D341Med (cell line): ENCODE results near the gene RAF1.
"Not testable (repeated sequence)": the region's sequence is repeated elsewhere in the genome, so short reads cannot be mapped to it uniquely, and the experiment has no call there.

ENCODE experiments used
- DNase-seq: peaks from one replicate; pipeline ENCODE4 v3.0.0; 2012; ENCODE audit warnings: low spot score

RAF1 gene

DNA sequence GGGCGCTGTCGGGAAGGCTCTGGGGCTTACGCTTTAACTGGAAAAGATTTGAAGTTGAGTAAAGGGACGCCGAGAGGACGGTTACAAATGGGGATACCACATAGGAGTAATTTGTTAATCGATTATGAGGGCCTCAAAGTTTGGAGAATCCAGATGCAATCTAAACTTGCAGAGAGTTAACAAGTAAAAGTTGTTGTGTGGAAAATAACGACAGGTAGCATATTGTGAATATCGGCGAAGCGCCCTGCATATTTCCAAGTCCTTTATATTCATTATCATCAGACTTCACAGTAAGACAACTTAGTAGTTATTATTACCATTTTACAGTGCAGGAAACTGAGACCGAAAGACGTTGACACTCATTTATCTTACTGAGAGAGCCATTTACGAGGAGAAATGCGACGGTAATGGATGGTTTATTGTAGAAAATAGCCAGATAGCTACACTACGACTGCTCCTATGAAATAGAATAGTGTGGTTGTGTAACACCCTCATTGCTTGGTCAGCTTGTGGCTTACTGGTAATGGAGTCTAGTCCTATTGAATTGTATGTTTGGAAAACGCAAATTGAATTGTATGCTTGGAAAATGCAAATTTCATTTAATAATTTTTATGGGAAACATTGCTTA, 106.3 kb downstream of the RAF1 start:
- DNase-seq: no peak

DNA sequence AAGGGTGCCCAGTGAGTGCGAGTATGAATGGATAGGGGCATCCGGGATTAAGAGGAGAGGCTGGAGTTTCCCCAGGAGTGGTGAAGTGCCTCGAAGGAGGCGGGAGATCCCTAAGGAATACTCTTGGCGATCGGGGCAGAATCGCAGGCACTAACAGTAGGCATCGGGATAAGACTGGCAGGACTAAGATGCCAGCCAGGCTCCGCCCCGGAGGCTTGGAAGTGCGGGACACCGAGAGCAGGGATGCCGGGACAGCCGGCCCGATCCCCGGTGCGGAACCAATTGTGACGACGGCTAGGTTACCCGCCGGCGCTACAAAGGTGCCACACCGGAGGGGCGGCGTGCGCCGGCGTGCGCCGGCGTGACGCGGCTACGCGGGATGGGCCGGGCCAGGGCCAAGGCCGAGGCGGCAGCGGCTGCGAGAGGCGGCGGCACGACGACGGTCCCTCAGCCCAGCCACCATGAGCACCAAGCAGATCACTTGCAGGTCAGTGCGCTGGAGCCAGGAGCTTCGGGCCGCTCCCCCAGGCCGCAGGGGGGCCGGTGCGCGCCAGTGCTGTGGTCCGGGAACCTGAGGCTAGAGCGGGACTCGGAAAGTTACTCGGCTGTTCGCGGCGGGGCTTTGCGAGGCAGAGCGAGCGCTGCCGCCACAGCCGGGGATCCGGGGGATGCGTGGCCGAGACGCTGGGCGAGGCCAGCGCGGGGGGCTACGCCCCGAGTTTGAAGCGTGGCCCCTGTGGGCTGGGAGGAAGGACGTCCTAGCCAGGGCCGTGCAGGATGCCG, 107.0 kb downstream of the RAF1 start, which contains the start of gene MKRN2:
Gene MKRN2, plus strand, starts transcription at position 398 of the 783 bp plus-strand sequence. Its CDS starts 64 bp downstream, at position 462.
- peak; percentile 95 for DNase-seq

DNA sequence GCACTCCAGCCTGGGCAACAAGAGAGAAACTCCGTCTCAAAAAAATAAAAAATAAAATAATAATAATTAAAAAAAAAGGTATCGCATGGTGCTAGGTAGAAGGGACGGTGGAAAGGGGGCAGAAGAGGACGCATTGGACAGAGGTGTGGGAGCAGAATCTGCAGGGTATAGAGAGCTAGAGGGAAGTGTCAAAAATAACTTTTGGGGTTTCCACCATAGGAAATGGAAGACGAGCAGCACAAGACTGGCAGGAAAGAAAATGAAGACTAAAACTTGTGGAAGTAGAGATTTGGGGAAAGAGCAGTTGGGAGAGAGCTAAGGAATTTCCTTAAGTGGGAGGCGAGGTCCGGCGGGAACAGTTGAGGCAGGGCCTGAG, 107.6 kb downstream of the RAF1 start:
- no peak for DNase-seq

DNA sequence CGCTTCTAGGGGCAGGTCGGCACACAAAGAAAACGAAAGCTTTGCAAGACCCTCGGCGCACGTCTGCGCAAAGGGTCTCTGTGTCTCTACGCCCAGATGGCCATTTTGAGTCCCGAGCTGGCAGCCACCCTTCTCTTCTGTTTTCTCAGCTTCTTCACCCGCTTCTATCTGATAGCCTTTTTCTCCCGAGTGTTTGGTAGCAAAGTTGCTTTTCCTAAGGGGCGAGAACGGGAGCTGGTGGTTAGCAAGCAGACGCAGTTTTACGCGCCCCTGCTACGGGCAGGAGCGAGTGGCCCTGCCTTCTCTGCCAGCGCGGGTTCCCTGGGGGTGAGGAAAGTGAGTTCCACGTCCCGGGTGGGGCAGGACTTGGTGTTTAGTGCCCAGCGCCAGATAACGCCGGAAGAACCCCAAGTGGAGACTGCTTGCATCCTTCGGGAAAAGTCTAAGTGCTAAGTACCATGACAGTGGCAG, 110.0 kb downstream of the RAF1 start:
- DNase-seq: no peak

DNA sequence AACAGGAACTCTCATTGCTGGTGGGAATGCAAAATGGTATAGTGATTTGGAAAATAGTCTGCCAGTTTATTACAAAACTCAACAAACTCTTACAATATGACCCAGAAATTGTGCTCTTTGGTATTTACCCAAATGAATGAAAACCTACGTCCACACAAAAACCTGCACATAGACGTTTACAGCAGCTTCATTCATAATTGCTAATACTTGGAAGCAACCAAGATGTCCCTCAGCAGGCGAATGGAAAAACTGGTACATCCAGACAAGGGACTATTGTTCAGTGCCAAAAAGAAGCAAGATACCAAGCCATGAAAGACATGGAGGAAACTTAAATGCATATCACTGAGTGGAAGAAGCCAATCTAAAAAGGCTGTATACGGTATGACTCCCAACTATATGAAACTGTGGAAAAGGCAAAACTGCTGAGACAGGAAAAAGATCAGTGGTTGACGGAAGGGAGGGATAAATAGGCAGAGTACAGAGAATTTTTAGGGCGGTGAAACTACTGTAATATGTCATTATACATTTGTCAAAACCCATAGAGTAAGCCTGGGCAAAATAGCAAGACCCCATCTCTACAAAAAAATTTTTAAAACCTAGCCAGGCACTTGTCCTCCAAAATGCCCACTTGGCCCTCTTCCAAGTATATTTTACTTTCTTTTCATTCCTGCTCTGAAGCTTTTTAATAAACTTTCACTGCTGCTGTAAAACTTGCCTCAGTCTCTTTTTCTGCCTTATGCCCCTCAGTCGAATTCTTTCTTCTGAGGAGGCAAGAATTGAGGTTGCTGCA, 113.8 kb downstream of the RAF1 start:
- no peak for DNase-seq

DNA sequence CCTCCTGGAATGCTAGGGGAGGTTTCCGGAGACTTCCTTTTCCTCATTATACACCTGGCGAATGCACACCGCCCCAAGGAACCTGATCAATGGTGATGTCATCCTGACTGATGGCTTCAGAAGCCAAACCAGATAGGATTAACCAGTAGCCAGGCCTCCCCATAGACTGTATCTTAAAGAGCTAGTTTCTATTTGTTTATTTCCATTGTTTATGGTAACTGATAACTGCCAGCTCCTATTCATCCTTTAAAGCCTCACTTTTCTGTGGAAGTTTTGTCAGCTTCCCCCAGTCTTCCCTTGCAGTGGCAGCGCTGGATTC, 118.5 kb downstream of the RAF1 start, which contains the start of gene MKRN2OS:
Gene MKRN2OS, minus strand, starts transcription at position 27 of the 319 bp plus-strand sequence. CDS start 35 bp downstream, outside the sequence.
- DNase-seq: no peak

DNA sequence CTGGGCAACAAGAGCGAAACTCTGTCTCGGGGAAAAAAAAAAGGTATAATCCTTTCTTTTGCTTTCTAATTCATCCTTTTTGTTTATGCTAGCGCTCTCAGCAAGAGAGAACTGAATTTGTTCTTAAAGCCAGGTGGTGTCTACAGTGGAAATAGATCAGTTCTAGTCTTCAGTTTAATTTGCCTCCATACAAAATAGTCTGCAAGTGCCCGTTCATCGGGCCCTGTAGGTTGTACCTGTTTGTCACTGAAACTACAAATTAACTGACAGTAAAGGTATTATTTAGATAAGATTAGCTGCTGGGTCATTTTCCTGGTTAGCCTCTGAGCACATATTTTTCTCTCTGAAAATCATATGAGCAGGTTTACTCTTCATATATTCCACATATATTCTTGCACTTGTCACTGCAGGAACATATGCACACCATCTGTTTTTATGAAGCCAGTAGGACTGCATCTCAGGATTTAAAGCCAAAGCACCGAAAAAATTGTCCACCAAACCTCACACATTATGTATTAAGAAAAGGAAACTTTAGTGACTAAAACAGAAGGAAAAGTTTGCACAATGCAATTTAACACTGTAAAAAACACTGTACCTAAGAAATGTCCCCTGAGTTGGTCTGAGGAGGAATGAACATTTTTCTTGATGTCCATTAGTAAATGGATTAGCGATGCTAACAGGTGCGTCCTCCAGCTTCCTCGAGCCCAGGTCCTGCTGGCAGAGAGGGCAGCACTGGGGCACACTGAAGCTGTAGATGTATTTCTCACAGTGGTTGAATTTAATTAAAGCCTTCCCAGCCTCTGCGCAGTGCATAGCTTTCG, 119.1 kb downstream of the RAF1 start:
- no peak for DNase-seq

DNA sequence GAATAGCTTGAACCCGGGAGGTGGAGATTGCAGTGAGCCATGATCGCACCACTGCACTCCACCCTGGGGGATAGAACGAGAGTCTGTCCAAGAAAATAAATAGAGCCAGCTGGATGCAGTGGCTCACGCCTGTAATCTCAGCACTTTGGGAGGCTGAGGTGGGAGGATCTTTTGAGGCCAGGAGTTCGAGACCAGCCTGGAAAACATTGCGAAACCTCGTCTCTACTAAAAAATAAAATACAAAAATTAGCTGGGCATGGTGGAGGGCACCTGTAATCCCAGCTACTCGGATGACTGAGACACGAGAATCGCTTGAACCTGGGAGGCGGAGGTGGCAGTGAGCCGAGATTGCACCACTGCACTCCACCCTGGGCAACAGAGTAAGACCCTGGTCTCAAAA, 120.4 kb downstream of the RAF1 start:
- DNase-seq: not testable (repeated sequence)

DNA sequence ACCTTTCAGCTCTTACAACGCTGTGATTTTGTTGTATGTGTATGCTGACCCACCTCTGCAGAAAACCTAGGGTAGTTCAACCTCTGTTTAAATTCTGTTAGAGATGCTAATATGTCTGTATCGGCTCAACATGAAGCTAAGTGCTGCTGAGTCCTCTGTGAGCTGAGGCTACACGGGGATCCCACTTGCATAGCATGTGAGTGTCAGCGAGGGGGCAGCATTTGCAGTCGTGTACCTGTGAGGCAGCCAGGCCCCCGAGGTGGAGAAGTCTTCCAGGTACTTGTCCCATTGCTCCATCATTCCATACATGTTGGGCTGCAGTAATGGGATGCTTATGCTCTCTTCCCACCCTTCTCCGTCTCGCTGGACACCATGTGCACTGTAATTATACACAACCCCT, 122.3 kb downstream of the RAF1 start:
- DNase-seq: peak; percentile 61

DNA sequence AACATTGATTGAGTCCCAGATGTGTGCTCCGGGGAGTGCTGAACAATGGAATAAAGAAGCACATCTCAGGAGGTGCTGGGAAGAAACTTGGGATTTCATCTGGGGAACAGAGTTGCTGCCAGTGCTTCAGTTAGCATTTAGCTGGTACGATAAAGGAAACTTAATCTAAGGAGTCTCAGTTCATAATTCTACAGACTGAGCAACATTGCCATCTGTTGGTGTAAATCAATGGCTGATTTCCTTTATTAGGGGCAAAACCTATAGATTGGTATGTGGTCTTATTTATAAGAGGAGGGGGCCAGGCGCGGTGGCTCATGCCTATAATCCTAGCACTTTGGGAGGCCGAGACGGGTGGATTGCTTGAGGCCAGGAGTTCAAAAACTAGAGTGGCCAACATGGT, 127.5 kb downstream of the RAF1 start:
- DNase-seq: no peak
